ENCODE results near the gene LRRC27.

The LRRC27 gene

DNA sequence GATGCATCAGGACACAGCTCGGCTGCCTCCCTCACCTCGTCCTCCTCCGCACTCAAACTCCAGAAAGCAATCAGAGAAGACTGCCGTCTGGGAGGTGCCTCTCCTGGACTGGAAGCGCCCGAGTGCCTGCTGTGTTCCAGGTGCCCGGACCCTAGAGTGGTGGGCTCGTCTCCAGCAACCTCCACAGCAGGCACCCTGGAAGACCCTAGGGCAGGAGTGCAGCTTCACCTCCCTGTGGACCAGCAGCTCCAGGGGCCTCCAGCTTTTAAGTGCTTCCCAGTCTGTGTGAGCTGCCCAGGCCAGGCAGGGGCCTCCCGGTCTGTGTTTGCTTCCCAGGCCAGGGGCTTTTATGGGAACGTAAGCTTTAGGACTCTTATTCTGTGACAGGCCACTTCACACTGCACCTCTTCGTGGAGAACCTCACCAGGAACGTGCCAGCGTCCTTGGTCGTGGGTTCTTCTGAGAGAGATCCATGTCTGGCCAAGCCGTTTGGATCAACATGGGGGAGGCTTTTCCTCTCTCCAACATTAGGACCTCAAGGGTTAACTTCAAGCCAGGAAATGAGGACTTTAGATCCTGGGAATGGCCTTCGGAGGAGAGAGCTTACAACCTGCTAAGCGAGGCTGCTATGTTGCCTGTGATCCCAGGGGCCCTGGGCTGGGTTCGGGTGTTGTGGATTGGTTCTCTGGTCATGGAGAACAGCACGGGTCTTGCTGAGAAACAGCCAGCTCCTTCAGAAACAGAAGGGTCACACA is 59.1 kb downstream of the LRRC27 start:
- no peak for ATAC-seq (ENCODE audit: low read depth)
- H3K9me3 Mint-ChIP-seq = peaks cover 7% of the 10 kb centered on the region
- no peak overlapping the region for H3K4me3 Mint-ChIP-seq
- peaks cover 34% of the 10 kb centered on the region for H3K4me1 Mint-ChIP-seq
- no peak for DNase-seq (ENCODE audit: low spot score in 2 of 2)
- H3K36me3 Mint-ChIP-seq = peaks cover 7% of the 10 kb centered on the region
- no peaks in the 10 kb centered on the region for H3K27me3 Mint-ChIP-seq
- H3K27ac Mint-ChIP-seq = peak overlapping the region; percentile 35

DNA sequence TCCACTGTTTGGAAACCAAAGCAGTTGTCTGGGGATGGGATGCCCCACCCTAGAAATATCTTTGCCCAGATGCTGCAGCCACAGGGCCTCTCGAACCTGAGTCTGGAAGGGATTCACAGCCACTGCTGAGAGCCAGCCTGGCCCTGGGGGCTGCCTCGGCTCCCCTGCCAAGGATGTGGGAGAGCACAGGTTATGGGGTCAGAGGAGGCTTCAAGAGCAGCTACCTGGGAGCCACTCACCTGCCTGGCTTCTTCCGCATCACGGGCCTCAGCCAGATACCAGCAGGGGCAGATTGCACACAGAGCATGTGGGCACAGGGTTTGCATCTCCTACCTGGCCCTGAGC is 59.7 kb downstream of the LRRC27 start:
- Mint-ChIP-seq H3K9me3 (peaks cover 7% of the 10 kb centered on the region), H3K4me3 (no peak overlapping the region), H3K27me3 (no peaks in the 10 kb centered on the region), H3K36me3 (peaks cover 7% of the 10 kb centered on the region), H3K4me1 (peaks cover 34% of the 10 kb centered on the region), H3K27ac (peak overlapping the region; percentile 81)
- ATAC-seq (ENCODE audit: low read depth) (no peak), DNase-seq (ENCODE audit: low spot score in 2 of 2) (no peak)

DNA sequence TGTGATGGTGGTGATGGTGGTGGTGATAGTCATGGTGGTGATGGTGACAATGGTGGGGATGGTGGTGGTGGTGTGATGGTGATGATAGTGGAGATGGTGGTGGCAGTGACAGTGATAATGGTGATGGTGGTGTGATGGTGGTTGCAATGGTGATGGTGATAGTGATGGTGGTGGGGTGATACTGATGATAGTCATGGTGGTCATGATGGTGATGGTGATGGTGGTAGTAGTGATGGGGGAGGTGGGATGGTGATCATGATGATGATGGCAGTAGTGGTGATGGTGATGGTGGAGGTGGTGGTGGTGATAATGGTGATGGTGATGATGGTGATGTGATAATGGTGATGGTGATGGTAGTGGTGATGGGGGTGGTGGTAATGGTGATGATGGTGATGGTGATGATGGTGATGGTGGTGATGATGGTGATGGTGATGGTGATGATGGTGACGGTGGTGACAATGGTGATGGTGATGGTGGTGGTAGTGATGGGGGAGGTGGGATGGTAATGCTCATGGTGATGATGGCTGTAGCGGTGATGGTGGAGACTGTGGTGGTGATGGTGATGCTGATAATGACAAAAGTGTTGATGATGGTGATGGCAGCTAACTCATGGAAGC is 60.3 kb downstream of the LRRC27 start:
- H3K27ac Mint-ChIP-seq = peak overlapping the region; percentile 81
- no peak for DNase-seq (ENCODE audit: low spot score in 2 of 2)

DNA sequence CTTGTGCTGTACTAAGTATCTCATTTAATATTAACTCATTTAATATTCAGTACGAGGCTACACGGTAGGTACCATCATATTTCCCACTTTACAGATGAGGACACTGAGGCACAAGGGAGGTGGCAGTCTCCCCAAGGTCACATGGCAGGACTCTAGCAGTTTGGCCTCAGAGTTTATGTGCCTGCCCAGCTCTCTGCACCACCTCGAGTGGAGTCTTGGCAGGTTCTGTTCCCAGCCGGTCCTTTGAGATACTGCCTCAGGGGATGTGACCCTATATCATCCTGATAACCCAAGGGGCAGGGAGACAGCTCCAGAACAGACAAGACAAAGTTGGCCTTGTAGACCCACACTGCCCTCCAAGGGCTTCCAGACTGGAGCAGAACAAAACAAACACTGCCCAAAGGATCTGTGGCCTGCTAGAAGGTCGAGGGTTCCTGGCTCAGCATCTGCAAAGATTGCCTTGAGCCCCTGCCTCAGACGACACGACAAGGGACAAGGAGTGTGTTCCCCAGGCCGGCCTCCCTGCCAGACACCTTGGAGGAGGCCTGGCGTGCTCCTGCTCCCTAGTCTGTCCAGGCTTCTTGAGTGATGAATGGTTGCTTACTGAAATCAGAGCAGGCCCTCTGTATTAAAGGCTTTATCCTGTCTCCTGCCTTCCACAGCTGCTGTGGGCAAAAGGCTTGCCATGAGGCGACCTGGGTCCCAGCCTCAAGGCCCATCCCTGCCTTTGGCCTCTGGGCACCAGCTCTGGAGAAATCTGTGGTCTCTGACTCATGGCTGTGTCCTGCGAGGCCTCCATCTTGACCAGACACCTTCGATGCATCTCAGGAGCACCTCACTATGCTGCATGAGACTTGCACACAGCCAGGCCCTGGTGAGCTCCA is 61.1 kb downstream of the LRRC27 start:
- Mint-ChIP-seq H3K27ac (peak overlapping the region; percentile 81), H3K27me3 (no peaks in the 10 kb centered on the region), H3K9me3 (peaks cover 7% of the 10 kb centered on the region), H3K4me1 (peaks cover 32% of the 10 kb centered on the region), H3K4me3 (no peak overlapping the region), H3K36me3 (peaks cover 7% of the 10 kb centered on the region)
- ATAC-seq (ENCODE audit: low read depth) = no peak
- no peak for DNase-seq (ENCODE audit: low spot score in 2 of 2)

More for the DNA sequence above, 60.3 kb downstream of the LRRC27 start:
- Mint-ChIP-seq H3K27me3 (no peaks in the 10 kb centered on the region), H3K36me3 (peaks cover 7% of the 10 kb centered on the region), H3K4me1 (peaks cover 34% of the 10 kb centered on the region), H3K4me3 (no peak overlapping the region), H3K9me3 (peaks cover 7% of the 10 kb centered on the region)
- no peak for ATAC-seq (ENCODE audit: low read depth)

DNA sequence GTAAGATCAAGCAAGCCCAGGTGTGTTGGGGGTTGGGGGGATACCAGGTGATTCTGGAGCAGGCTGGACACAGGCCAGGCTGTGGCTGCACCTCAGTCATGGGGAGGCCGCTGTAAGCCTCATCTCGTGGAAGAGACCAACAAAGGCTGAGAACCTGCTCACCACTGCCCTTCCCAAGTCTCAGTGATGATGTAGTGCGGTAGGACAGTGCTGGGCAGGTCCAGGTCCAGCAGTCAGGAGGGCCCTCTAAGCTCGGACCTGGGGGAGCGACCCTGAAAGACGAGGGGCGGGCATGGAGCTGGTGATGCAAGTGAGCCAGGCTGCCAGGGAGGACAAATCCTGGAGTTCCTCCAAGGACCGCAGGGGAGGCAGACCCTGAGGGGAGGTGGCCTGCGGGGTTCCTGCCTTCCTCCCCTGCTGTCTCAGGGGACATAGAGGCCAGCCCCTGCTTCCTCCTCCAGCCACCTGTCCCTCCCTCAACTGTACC is 61.7 kb downstream of the LRRC27 start:
- Mint-ChIP-seq H3K27ac (peak overlapping the region; percentile 79), H3K4me1 (peaks cover 34% of the 10 kb centered on the region)

DNA sequence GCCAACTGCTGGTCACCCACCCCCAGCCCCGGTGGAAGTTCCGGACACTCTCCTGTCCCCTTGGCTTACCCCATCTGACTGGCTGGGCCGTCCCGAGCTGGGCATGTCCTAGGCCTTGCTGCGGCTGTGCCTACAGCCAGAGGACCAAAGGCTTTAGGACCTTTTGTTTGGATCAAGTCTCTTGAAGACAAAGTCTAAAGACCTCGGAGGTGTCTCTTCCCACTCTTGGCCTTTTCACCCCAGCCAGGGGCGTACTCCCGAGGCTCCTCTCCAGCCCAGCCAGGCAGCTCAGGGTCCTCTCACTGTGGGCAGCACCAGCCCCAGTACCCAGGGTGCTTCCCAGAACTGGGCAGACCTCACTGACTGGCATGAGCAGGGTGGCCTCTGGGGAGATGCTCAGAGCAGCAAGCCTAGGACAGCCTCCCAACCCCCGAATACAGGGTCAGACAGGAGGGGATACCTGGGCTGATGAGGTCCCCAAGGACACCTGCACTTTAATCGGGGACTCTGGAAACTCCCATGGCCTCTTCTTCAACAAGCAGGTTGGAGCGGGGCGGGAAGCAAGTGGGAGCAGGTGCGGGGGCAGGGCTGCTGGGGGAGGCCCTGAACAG is 62.3 kb downstream of the LRRC27 start:
- peaks cover 7% of the 10 kb centered on the region for H3K9me3 Mint-ChIP-seq
- H3K27ac Mint-ChIP-seq = peak overlapping the region; percentile 79
- peaks cover 37% of the 10 kb centered on the region for H3K4me1 Mint-ChIP-seq
- DNase-seq (ENCODE audit: low spot score in 2 of 2) (no peak), ATAC-seq (ENCODE audit: low read depth) (no peak)
- no peaks in the 10 kb centered on the region for H3K27me3 Mint-ChIP-seq
- H3K36me3 Mint-ChIP-seq = peaks cover 7% of the 10 kb centered on the region
- H3K4me3 Mint-ChIP-seq = peak overlapping the region; percentile 79

More for the DNA sequence above, 61.7 kb downstream of the LRRC27 start:
- DNase-seq (ENCODE audit: low spot score in 2 of 2) = no peak
- Mint-ChIP-seq H3K4me3 (no peak overlapping the region), H3K9me3 (peaks cover 7% of the 10 kb centered on the region), H3K27me3 (no peaks in the 10 kb centered on the region), H3K36me3 (peaks cover 7% of the 10 kb centered on the region)
- no peak for ATAC-seq (ENCODE audit: low read depth)

DNA sequence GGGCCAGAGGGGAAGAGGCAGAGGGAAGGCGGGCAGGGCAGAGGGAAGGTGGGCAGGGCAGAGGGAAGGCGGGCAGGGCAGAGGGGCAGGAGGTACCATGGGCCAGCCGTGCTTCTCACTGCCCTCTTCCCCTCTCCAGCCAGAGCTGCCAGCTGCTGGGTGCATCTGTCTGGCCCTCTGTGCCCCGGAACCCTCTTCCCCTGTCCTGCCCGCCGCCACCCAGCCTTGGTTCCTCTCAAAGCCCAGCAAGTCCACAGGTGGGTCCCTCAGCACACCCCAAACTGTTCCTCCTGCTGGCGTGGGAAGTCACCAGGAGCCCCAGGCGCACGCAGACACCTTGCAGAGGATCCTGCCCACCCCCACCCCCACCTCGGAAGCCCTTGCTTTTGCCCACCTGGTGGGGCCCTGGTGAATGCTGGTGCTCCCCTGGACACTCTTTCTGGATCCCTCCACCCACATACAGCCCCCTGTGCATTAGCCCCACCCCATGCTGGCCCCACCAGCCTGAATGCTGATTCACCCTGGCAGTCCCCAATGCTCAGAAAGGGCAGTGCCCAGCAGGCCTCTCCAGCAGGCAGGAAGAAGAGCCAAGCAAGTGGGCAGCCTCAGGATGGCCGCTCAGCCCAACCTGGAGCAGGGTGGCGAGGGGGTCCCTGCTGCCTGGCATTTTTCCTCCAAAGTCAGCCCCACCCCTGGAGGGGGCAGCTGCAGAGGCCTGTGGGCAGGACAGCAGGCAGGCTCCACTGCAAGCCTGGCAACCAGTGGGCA is 63.1 kb downstream of the LRRC27 start:
- ATAC-seq (ENCODE audit: low read depth) = no peak
- Mint-ChIP-seq H3K36me3 (peaks cover 7% of the 10 kb centered on the region), H3K27ac (peak overlapping the region; percentile 79), H3K27me3 (no peaks in the 10 kb centered on the region), H3K9me3 (peaks cover 7% of the 10 kb centered on the region), H3K4me3 (peak overlapping the region; percentile 79), H3K4me1 (peaks cover 43% of the 10 kb centered on the region)
- DNase-seq (ENCODE audit: low spot score in 2 of 2) = no peak

DNA sequence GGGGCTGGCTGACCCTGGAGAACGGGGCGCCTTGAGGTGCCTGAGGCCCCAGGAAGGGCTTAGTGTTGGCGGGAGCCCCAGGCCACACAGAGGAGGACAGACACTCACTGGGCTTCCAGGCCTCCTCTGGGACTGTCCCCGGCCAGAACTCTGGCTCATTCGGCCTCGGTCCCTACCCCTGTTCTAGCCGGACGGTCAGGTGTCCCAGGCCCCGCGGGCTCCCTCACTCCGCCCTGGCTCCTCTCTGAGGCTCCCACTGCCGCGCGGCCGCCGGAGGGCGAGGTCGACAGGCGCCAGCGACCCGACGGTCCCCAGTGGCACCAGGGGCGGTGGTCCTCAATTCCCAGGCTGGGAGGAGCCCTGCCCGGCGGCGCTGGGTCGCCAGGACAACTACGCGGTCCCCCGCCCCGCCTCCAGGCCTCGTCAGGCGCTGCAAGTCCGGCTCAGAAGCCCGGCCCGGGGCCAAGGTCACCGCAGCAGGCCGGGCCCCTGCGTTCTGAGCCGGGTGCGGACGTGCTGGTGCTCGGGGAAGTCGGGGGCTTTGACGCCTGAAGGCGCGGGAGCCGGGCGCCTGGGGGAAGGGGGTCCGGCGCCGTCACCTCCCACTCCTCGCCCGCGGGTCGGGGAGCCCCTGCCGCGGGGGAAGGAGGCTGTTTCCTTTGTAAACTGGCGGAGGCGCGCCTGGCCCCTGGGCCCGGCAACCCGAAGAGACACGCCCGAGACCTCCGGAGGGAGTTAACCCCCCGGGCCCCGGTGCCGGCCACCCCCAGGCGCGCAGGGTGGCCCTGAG is 63.9 kb downstream of the LRRC27 start:
- Mint-ChIP-seq H3K4me3 (peak overlapping the region; percentile 79), H3K4me1 (peaks cover 50% of the 10 kb centered on the region)

DNA sequence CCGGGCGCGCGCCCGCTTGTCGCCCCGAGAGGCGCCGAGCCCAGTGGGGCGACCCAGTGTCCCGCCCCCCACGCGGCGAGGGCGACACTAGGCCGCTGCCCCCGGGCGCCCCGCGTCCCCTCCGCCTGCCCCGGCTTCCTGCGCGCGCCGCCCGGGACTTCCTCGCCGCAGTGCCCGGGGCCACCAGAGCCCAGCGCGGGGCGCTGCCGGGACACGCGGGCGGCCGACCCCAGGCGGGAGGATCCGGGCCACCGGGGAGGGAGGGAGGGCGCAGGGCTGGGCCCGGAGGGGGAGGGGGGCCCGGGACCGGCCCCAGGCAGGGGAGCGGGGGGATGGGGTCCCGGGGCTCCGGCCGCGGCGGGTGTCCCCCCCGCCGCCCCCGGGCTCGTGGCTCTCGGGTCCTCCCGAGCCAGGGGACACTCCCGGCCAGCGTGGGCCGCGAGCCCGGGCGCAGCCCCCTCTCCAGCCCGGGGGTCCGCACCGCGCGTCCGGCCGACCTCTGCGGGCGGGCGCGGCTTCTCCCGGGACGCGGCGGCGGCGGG is 64.6 kb downstream of the LRRC27 start:
- Mint-ChIP-seq H3K4me1 (peaks cover 56% of the 10 kb centered on the region), H3K4me3 (peak overlapping the region; percentile 60), H3K36me3 (peaks cover 7% of the 10 kb centered on the region), H3K27ac (peak overlapping the region; percentile 79), H3K27me3 (no peaks in the 10 kb centered on the region), H3K9me3 (peaks cover 7% of the 10 kb centered on the region)
- peak in 1 of 2 donors; percentile 76 for DNase-seq (ENCODE audit: low spot score in 2 of 2)
- peak; percentile 67 for ATAC-seq (ENCODE audit: low read depth)

More for the DNA sequence above, 63.9 kb downstream of the LRRC27 start:
- Mint-ChIP-seq H3K9me3 (peaks cover 7% of the 10 kb centered on the region), H3K27me3 (no peaks in the 10 kb centered on the region), H3K27ac (peak overlapping the region; percentile 79), H3K36me3 (peaks cover 7% of the 10 kb centered on the region)
- ATAC-seq (ENCODE audit: low read depth) (peak; percentile 37), DNase-seq (ENCODE audit: low spot score in 2 of 2) (peak; percentile 38 to 81)

DNA sequence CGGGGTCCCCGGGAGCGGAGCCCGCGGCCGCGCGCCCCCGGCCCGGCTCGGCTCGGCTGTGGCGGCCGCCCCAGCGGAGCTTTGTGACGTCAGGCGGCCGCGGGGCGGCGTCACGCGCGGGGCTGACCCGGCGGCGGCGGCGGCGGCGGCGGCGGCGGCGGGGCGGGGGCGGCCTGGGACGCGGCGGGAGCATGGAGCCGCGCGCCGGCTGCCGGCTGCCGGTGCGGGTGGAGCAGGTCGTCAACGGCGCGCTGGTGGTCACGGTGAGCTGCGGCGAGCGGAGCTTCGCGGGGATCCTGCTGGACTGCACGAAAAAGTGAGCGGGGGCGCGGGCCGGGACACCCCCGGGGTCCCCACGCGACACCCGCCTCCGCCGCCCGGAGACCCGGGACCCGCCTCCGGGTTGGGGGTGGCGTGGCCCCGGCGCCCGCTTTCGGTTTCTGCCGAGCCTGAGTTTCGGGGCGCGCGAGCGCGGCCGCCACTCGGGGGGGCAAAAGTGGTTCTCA is 65.1 kb downstream of the LRRC27 start, which contains the start of gene PWWP2B:
PWWP2B (plus strand) TSS at position 165 of the 506 bp plus-strand sequence; CDS start at position 192, 27 bp downstream.
- peak; percentile 46 for ATAC-seq (ENCODE audit: low read depth)
- peak; percentile 56 to 74 for DNase-seq (ENCODE audit: low spot score in 2 of 2)

DNA sequence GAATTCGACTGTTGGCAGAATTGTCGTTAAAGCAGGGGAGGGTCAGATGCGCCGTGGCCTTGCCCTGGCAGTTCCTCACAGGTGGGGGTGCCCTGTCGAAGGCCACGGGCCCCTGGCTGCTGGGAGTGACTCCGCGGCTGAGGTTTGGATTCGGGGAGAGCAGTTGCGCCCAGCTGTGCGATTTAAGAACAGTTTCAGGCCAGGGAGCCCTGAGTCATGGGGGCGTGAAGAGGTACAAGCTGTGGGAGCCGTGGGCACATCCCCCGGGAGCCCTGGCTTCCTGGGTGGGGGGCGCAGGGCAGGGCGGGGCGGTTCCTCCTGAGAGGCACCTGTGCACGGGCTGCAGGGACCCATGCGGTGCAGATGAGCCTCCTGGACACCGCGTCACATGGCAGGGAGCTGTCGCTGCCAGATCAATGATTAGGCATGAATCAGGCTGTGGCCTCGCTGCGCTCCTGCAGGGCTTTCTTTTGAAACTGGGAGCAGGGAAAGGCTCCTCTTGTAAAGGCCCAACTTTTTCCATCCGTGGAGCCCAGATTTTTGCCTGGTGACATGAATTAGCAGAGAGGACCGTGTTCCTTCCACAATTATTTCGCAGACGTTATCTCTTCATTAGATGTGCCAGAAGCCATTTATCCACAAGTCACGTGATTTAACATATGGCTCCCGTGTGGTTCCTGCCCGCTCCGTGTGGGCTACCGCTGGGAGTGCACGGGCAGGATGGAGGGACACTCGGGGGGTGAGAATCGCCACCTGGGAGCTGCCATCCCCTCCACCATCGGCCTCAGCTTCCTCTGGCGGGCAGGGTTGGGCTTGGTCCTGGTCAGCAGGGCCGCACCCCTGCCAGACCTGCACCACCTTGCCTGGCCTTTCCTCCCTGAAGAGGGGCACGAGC is 65.9 kb downstream of the LRRC27 start:
- Mint-ChIP-seq H3K36me3 (no peaks in the 10 kb centered on the region), H3K4me1 (peaks cover 52% of the 10 kb centered on the region), H3K9me3 (no peaks in the 10 kb centered on the region), H3K27ac (peak overlapping the region; percentile 89), H3K4me3 (peak overlapping the region; percentile 92), H3K27me3 (no peaks in the 10 kb centered on the region)
- ATAC-seq (ENCODE audit: low read depth) = peak; percentile 18
- DNase-seq (ENCODE audit: low spot score in 2 of 2) = peak in 1 of 2 donors; percentile 55

More for the DNA sequence above, 65.1 kb downstream of the LRRC27 start, which contains the start of gene PWWP2B:
- Mint-ChIP-seq H3K4me1 (peaks cover 55% of the 10 kb centered on the region), H3K4me3 (peak within 1 kb of the TSS; percentile 92), H3K27me3 (no peaks in the 10 kb centered on the region), H3K36me3 (peaks cover 5% of the 10 kb centered on the region), H3K27ac (peak within 1 kb of the TSS; percentile 89), H3K9me3 (peaks cover 5% of the 10 kb centered on the region)
